H9 (cell line): ENCODE measurements around the gene LAMTOR4. TPM values are rescaled to one million over a fixed set of nuclear protein-coding genes. Genes with fewer than 3 reads are reported as not detected.

Source experiments
- DNase-seq: peaks from one replicate; pipeline ENCODE4 v3.0.0-alpha.2; 2017
- H2AFZ ChIP-seq: one replicate; pipeline ENCODE4 v1.6.1; 2013; ENCODE audit warnings: mild to moderate bottlenecking, low read length, control low read depth, moderate library complexity
- H2AK5ac ChIP-seq: 2 replicates; pipeline ENCODE4 v1.6.1; 2013; ENCODE audit warnings: low read length, control low read depth, mixed read lengths; ENCODE audit not compliant: insufficient read length
- H2BK120ac ChIP-seq: one replicate; pipeline ENCODE4 v1.6.1; 2013; ENCODE audit warnings: low read depth, mild to moderate bottlenecking, low read length, control low read depth, inconsistent platforms; ENCODE audit not compliant: poor library complexity, severe bottlenecking
- H2BK12ac ChIP-seq: 2 replicates; pipeline ENCODE4 v1.6.1; 2013; ENCODE audit warnings: low read length, control low read depth, mixed read lengths, low read depth; ENCODE audit not compliant: insufficient read length
- H2BK15ac ChIP-seq: 2 replicates; pipeline ENCODE4 v1.6.1; 2013; ENCODE audit warnings: low read depth, low read length, control low read depth
- H2BK20ac ChIP-seq: one replicate; pipeline ENCODE4 v1.6.1; 2013; ENCODE audit warnings: low read depth, mild to moderate bottlenecking, low read length, control low read depth, inconsistent platforms; ENCODE audit not compliant: poor library complexity, severe bottlenecking
- H2BK5ac ChIP-seq: 2 replicates; pipeline ENCODE4 v1.6.1; 2013; ENCODE audit warnings: low read length, control low read depth, mixed read lengths; ENCODE audit not compliant: insufficient read length
- H3K14ac ChIP-seq: 2 replicates; pipeline ENCODE4 v1.6.1; 2013; ENCODE audit warnings: low read length, control low read depth; ENCODE audit not compliant: insufficient read depth
- H3K18ac ChIP-seq: 2 replicates; pipeline ENCODE4 v1.6.1; 2013; ENCODE audit warnings: low read depth, mild to moderate bottlenecking, mixed read lengths, low read length, control low read depth; ENCODE audit not compliant: insufficient read length
- H3K23ac ChIP-seq: 2 replicates; pipeline ENCODE4 v1.6.1; 2013; ENCODE audit warnings: low read length, control low read depth, mixed read lengths, low read depth; ENCODE audit not compliant: insufficient read length
- H3K23me2 ChIP-seq: 2 replicates; pipeline ENCODE4 v1.6.1; 2013; ENCODE audit warnings: low read depth, mild to moderate bottlenecking, mixed read lengths, low read length, control low read depth; ENCODE audit not compliant: insufficient read length, poor library complexity, severe bottlenecking
- H3K27ac ChIP-seq: 2 replicates; pipeline ENCODE4 v1.5.1; 2013; ENCODE audit warnings: low read length, control low read depth, mixed read lengths, low read depth; ENCODE audit not compliant: insufficient read length
- H3K27me3 ChIP-seq: 2 replicates; pipeline ENCODE4 v1.6.1; 2013; ENCODE audit warnings: low read length, control low read depth, inconsistent platforms; ENCODE audit not compliant: insufficient read depth
- H3K4ac ChIP-seq: 2 replicates; pipeline ENCODE4 v1.6.1; 2013; ENCODE audit warnings: low read depth, mild to moderate bottlenecking, control low read depth, inconsistent platforms, low read length, moderate library complexity
- H3K4me1 ChIP-seq: 2 replicates; pipeline ENCODE4 v1.6.1; 2013; ENCODE audit warnings: low read length, control low read depth, inconsistent platforms; ENCODE audit not compliant: insufficient read depth
- H3K4me2 ChIP-seq: 2 replicates; pipeline ENCODE4 v1.6.1; 2013; ENCODE audit warnings: low read length, control low read depth, mixed read lengths; ENCODE audit not compliant: insufficient read length, insufficient read depth
- H3K56ac ChIP-seq: 2 replicates; pipeline ENCODE4 v1.6.1; 2013; ENCODE audit warnings: low read depth, mild to moderate bottlenecking, mixed read lengths, low read length, control low read depth; ENCODE audit not compliant: insufficient read length
- H3K79me1 ChIP-seq: 2 replicates; pipeline ENCODE4 v1.6.1; 2013; ENCODE audit warnings: low read depth, mild to moderate bottlenecking, moderate library complexity, low read length, control low read depth, inconsistent platforms; ENCODE audit not compliant: insufficient read depth, poor library complexity, severe bottlenecking
- H3K79me2 ChIP-seq: 2 replicates; pipeline ENCODE4 v1.6.1; 2013; ENCODE audit warnings: low read length, control low read depth, inconsistent platforms; ENCODE audit not compliant: insufficient read depth
- H3K9ac ChIP-seq: 2 replicates; pipeline ENCODE4 v1.6.1; 2013; ENCODE audit warnings: low read length, control low read depth, mixed read lengths; ENCODE audit not compliant: insufficient read length; ENCODE audit errors: extremely low read depth
- H3K9me3 ChIP-seq: one replicate; pipeline ENCODE4 v1.6.1; 2013; ENCODE audit warnings: low read depth, low read length, inconsistent platforms; ENCODE audit not compliant: control insufficient read depth
- H3T11ph ChIP-seq: one replicate; pipeline ENCODE4 v1.6.1; 2013; ENCODE audit warnings: mild to moderate bottlenecking, low read length, control low read depth, inconsistent platforms
- H4K20me1 ChIP-seq: one replicate; pipeline ENCODE4 v1.6.1; 2013; ENCODE audit not compliant: control insufficient read depth, insufficient read length, insufficient read depth
- H4K5ac ChIP-seq: 2 replicates; pipeline ENCODE4 v1.6.1; 2013; ENCODE audit warnings: low read depth, mild to moderate bottlenecking, mixed read lengths, low read length, control low read depth; ENCODE audit not compliant: insufficient read length
- H4K8ac ChIP-seq: replicated peaks from 2 replicates; pipeline ENCODE4 v1.6.1; 2013; ENCODE audit warnings: low read length, control low read depth, mixed read lengths, low read depth; ENCODE audit not compliant: insufficient read length
- H4K91ac ChIP-seq: 2 replicates; pipeline ENCODE4 v1.6.1; 2013; ENCODE audit warnings: low read depth, mild to moderate bottlenecking, moderate library complexity, mixed read lengths, low read length, control low read depth; ENCODE audit not compliant: insufficient read length
- H3K27ac Mint-ChIP-seq, 3 experiments: 2 replicates in 2 of 3; 3 replicates in 1 of 3; pipeline ENCODE4 v1.8.0; 2020 to 2021; ENCODE audit warnings: mixed read lengths in 3 of 3, mild to moderate bottlenecking in 1 of 3, moderate library complexity in 1 of 3
- H3K27me3 Mint-ChIP-seq: 2 replicates; pipeline ENCODE4 v1.8.0; 2021; ENCODE audit warnings: low read depth, mild to moderate bottlenecking, moderate library complexity, mixed read lengths
- H3K36me3 Mint-ChIP-seq, 3 experiments: 2 replicates in 2 of 3; 3 replicates in 1 of 3; pipeline ENCODE4 v1.8.0; 2020 to 2021; ENCODE audit warnings: low read depth in 3 of 3, mixed read lengths in 3 of 3; ENCODE audit not compliant: insufficient read depth in 1 of 3
- H3K4me1 Mint-ChIP-seq, 2 experiments: 2 replicates each; pipeline ENCODE4 v1.8.0; 2020; ENCODE audit warnings: mixed read lengths in 2 of 2
- H3K4me3 Mint-ChIP-seq, 2 experiments: 2 replicates in 1 of 2; 3 replicates in 1 of 2; pipeline ENCODE4 v1.8.0; 2020 to 2021; ENCODE audit warnings: mild to moderate bottlenecking in 2 of 2, mixed read lengths in 2 of 2, moderate library complexity in 1 of 2
- H3K9me3 Mint-ChIP-seq, 2 experiments: 2 replicates in 1 of 2; 3 replicates in 1 of 2; pipeline ENCODE4 v1.8.0; 2020; ENCODE audit warnings: mild to moderate bottlenecking in 2 of 2, mixed read lengths in 2 of 2, moderate library complexity in 1 of 2
- WGBS: extraction: QIAGEN DNeasy Blood & Tissue Kit; methylation state at CpG from one replicate; pipeline ENCODE4 v1.1.7; 2013; ENCODE audit warnings: missing lambda C conversion rate, low lambda C conversion rate, mixed read lengths; ENCODE audit not compliant: insufficient read length; ENCODE audit errors: extremely low coverage; 5-methylcytosine and 5-hydroxymethylcytosine counted together
- total RNA-seq: library from RNA; stranded (reverse); gene quantifications from 2 replicates; pipeline ENCODE4 v1.2.1, GENCODE V29; 2021
- TF ChIP-seq, protein P1 (sequence below): fragments of 200-600 bp; sonication (generic); conservative IDR thresholded peaks from 3 replicates; pipeline ENCODE4 v1.8.0; 2021; ENCODE audit warnings: antibody characterized with exemption, mild to moderate bottlenecking

Gene LAMTOR4
- total RNA-seq, 1 experiment from 2014 or later: 179 TPM

DNA sequence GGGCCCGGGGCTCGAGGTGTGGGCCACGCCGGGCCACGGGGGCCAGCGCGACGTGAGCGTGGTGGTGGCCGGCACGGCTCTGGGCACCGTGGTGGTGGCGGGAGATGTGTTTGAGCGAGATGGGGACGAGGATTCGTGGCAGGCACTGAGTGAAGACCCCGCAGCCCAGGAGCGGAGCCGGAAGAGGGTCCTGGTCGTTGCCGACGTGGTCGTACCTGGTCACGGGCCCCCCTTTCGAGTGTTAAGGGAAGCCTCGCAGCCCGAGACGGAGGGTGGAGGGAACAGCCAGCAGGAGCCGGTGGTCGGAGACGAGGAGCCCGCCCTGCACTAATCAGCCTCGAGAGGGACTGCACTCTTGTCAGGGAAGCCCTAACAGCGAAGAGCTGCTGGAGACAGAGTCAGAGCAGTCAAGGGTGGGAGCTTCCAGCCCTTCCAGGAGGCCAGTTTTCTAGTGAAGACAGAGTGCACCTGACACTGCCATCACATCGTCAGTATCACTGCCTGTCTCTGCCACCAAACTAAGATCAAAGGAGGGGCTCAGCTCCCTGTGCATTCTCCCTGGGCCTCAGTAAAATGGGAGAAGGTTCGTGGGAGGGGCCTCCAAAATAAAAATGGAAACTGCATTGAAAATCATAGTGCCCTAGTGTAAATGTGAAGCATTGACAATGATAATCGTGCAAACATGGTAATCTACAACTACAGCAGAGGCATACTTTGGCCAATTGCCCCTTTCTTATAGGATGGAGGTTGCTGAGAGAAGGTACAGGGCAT is 20.7 kb upstream of the LAMTOR4 start:
- peaks cover 15% of the 10 kb centered on the region for H3K23me2 ChIP-seq
- H2BK15ac ChIP-seq: no peak overlapping the region
- H3K4ac ChIP-seq: no peak overlapping the region
- no peak overlapping the region for H2AK5ac ChIP-seq
- Mint-ChIP-seq H3K27ac (no peak overlapping the region), H3K36me3 (peaks cover 2 to 9% (median 6%) of the 10 kb centered on the region in 3 experiments; a peak in 3 of 7 replicates), H3K9me3 (no peaks in the 10 kb centered on the region), H3K27me3 (peaks cover 31% of the 10 kb centered on the region), H3K4me1 (peaks cover 10 to 15% of the 10 kb centered on the region in 2 experiments), H3K4me3 (peak overlapping the region; percentile 98 to 99)
- H3T11ph ChIP-seq: no peak overlapping the region
- H3K18ac ChIP-seq: no peak overlapping the region
- peak; percentile 51 for DNase-seq
- H3K27ac ChIP-seq: no peak overlapping the region
- peaks cover 3% of the 10 kb centered on the region; the same call in 1 of the 2 replicates for H3K4me1 ChIP-seq
- no peak overlapping the region for H2BK12ac ChIP-seq
- H4K20me1 ChIP-seq: no peaks in the 10 kb centered on the region
- peak overlapping the region; percentile 92 for H3K4me2 ChIP-seq
- H3K79me1 ChIP-seq: no peaks in the 10 kb centered on the region
- H4K5ac ChIP-seq: no peak overlapping the region
- no peaks in the 10 kb centered on the region for H3K79me2 ChIP-seq
- no peak overlapping the region for H2BK5ac ChIP-seq
- H2BK20ac ChIP-seq: no peak overlapping the region
- no peak overlapping the region for H4K8ac ChIP-seq
- H3K9ac ChIP-seq: peak overlapping the region; percentile 46
- TF ChIP-seq, protein P1, sequence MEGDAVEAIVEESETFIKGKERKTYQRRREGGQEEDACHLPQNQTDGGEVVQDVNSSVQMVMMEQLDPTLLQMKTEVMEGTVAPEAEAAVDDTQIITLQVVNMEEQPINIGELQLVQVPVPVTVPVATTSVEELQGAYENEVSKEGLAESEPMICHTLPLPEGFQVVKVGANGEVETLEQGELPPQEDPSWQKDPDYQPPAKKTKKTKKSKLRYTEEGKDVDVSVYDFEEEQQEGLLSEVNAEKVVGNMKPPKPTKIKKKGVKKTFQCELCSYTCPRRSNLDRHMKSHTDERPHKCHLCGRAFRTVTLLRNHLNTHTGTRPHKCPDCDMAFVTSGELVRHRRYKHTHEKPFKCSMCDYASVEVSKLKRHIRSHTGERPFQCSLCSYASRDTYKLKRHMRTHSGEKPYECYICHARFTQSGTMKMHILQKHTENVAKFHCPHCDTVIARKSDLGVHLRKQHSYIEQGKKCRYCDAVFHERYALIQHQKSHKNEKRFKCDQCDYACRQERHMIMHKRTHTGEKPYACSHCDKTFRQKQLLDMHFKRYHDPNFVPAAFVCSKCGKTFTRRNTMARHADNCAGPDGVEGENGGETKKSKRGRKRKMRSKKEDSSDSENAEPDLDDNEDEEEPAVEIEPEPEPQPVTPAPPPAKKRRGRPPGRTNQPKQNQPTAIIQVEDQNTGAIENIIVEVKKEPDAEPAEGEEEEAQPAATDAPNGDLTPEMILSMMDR: no peak
- H2BK120ac ChIP-seq: no peak overlapping the region
- no peak overlapping the region for H3K56ac ChIP-seq
- H3K14ac ChIP-seq: no peak overlapping the region
- H3K9me3 ChIP-seq: no peaks in the 10 kb centered on the region
- no peak overlapping the region for H4K91ac ChIP-seq
- no peak overlapping the region for H3K23ac ChIP-seq
- no peak overlapping the region for H2AFZ ChIP-seq
- no peaks in the 10 kb centered on the region; the same call in 1 of the 2 replicates for H3K27me3 ChIP-seq
- no CpG with 5 or more reads among the region's 37 CpGs for WGBS
